Suprapubic skin (tissue), 4 donors: Measurements from ENCODE around the gene HSPA12B.

Experiments
- CTCF ChIP-seq, 2 donors: fragments of 200-600 bp in 1 of 2; fragments of 450-650 bp in 1 of 2; sonication (generic) in 1 of 2; IDR thresholded peaks; one replicate each; pipeline ENCODE4 v1.5.1; 2016 to 2019; ENCODE audit warnings: antibody characterized with exemption in 2 of 2, mild to moderate bottlenecking in 1 of 2, moderate library complexity in 1 of 2
- EP300 ChIP-seq: sonication (generic); formaldehyde crosslinking; IDR thresholded peaks from one replicate; pipeline ENCODE4 v1.6.1; 2017; ENCODE audit warnings: antibody characterized with exemption
- POLR2A ChIP-seq, 2 donors: fragments of 450-650 bp; IDR thresholded peaks; one replicate each; pipeline ENCODE4 v1.6.1; 2017; ENCODE audit warnings: antibody characterized with exemption in 2 of 2, mild to moderate bottlenecking in 2 of 2, moderate library complexity in 2 of 2
- POLR2AphosphoS5 ChIP-seq, 3 donors: sonication (generic); formaldehyde crosslinking; IDR thresholded peaks; one replicate each; pipeline ENCODE4 v1.6.1; 2017; ENCODE audit warnings: antibody characterized with exemption in 3 of 3

DNA sequence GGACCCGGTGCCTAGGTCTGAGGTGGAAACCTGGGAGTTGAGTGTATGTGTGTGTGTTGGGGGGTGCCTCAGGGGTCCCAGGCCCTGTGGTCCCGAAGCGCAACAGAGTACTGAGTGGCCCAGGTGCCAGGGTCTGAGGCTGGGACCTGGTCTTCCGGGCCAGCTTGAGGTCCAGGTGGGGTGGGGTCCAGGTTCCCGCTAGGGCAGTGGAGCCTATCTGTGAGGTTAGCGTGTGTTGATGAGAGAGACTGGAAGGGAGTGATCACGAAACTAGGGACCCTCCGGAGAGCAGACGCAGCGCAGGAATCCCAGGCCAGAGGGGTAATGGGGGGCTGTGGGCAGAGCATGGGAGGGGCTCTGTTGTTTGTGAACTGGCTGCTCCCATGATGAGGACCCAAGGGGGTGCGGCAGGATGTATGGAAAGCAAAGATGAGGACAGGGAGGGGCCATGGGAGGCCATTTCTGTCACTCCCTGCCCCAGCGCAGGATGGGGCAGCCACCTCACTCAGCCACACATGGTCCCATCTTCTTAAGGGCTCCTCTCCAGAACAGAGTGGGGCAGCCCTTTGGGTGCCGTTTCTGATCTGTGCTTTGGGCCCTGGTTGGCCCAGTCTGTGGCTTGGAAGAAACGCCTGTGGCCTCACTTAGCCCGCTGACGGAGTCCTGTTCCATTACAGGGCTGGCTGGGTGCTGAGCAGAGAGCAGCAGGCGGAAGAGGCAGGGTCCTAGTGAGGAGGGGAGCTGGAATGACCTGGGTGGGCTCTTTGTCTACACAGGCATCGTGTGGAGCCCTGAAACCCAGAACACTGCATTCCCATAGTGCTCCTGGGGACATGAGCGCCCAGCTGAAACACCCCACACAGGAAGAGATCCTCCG, 872 bp downstream of the HSPA12B start:
- no peak for TF ChIP-seq CTCF (IDR thresholded peaks at IDR 0.05)
- no peak for TF ChIP-seq POLR2AphosphoS5 (IDR thresholded peaks at IDR 0.05)
- TF ChIP-seq POLR2A (IDR thresholded peaks at IDR 0.05): no peak
- TF ChIP-seq EP300: no peak
